ENCODE measurements around the gene OPHN1. TPM values are rescaled to one million over a fixed set of nuclear protein-coding genes. Genes with fewer than 3 reads are reported as not detected.
A peak's percentile ranks its signal among the peaks of the same experiment; 100 is the strongest.

The OPHN1 gene
- total and polyA plus RNA-seq, 2 of the 13 experiments (the other 11 are each of a cell fraction or from before 2014, with no cell fraction given): 1.6 to 1.7 TPM

- intact Hi-C loops (cut with micrococcal nuclease; ENCODE audit: unreplicated experiment) (no loop called here), in situ Hi-C loops (cut with HindIII; ENCODE audit: extremely low pct_ligation_motif_present, low pct_unique_long_range_greater_than_20kb) (no loop called here)
- peak; percentile 6 for DNase-seq (ENCODE audit: low spot score)
- Histone ChIP-seq H3K27ac (ENCODE audit: extremely low read length, insufficient read depth, low read length) (no peak overlapping the region), H3K9ac (ENCODE audit: insufficient read depth, low read depth, low read length) (no peak overlapping the region), H3K4me1 (ENCODE audit: insufficient read depth, low read length) (peaks cover 23% of the 10 kb centered on the region), H4K20me1 (ENCODE audit: insufficient read depth, low read length) (no peaks in the 10 kb centered on the region), H3K79me2 (ENCODE audit: insufficient read depth, low read length) (no peaks in the 10 kb centered on the region), H2AFZ (ENCODE audit: low read length) (no peak overlapping the region), H3K36me3 (replicated peaks in 1 of 2; ENCODE audit: control insufficient read depth in 1 of 2, insufficient read depth in 2 of 2, low read length in 2 of 2) (no peaks in the 10 kb centered on the region), H3K9me3 (ENCODE audit: low read length) (no peaks in the 10 kb centered on the region), H3K27me3 (ENCODE audit: control insufficient read depth in 1 of 2, insufficient read depth in 2 of 2, low read length in 2 of 2) (no peaks in the 10 kb centered on the region), H3K4me2 (ENCODE audit: low read depth, low read length) (no peak overlapping the region), H3K4me3 (replicated peaks in 1 of 3; ENCODE audit: insufficient read depth in 1 of 3, low read depth in 2 of 3, low read length in 3 of 3) (no peak overlapping the region)
- POLR2A ChIA-PET: no interaction called here
- WGBS (ENCODE audit: low lambda C conversion rate): 51% methylated on average over 6 of the region's 6 CpGs
- FAIRE-seq: no peak
- TF ChIP-seq REL (CRISPR knock-in tag; conservative IDR thresholded peaks at IDR 0.05) (no peak), ZNF629 (CRISPR knock-in tag; conservative IDR thresholded peaks at IDR 0.05) (peak; percentile 63)
- ATAC-seq: no peak
- BruUV-seq (replicated peaks): no TSS peak
- CTCF ChIA-PET (ENCODE audit: low intra/inter-chr PET ratio, low total read pairs): no interaction called here
These were observed 10.0 kb upstream of the OPHN1 start for GRCh38 chrX:68443155-68443868.

GRCh38 chrX:68440940-68441339, 7.6 kb upstream of the OPHN1 start:
- FAIRE-seq (peak; percentile 21), ATAC-seq (peak; percentile 37; the same call in 2 of the 3 replicates), DNase-seq (ENCODE audit: low spot score) (peak; percentile 12)
- no CpG with 5 or more reads among the region's 1 CpG for WGBS (ENCODE audit: low lambda C conversion rate)
- in situ Hi-C loops (cut with HindIII; ENCODE audit: extremely low pct_ligation_motif_present, low pct_unique_long_range_greater_than_20kb): no loop called here
- Histone ChIP-seq H3K4me2 (ENCODE audit: low read depth, low read length) (no peak overlapping the region), H3K27me3 (ENCODE audit: control insufficient read depth in 1 of 2, insufficient read depth in 2 of 2, low read length in 2 of 2) (no peaks in the 10 kb centered on the region), H3K9ac (ENCODE audit: insufficient read depth, low read depth, low read length) (no peak overlapping the region), H4K20me1 (ENCODE audit: insufficient read depth, low read length) (no peaks in the 10 kb centered on the region), H3K9me3 (ENCODE audit: low read length) (no peaks in the 10 kb centered on the region), H3K79me2 (ENCODE audit: insufficient read depth, low read length) (no peaks in the 10 kb centered on the region), H3K4me3 (replicated peaks in 1 of 3; ENCODE audit: insufficient read depth in 1 of 3, low read depth in 2 of 3, low read length in 3 of 3) (no peak overlapping the region), H2AFZ (ENCODE audit: low read length) (no peak overlapping the region), H3K36me3 (replicated peaks in 1 of 2; ENCODE audit: control insufficient read depth in 1 of 2, insufficient read depth in 2 of 2, low read length in 2 of 2) (no peaks in the 10 kb centered on the region), H3K4me1 (ENCODE audit: insufficient read depth, low read length) (peaks cover 26% of the 10 kb centered on the region), H3K27ac (ENCODE audit: extremely low read length, insufficient read depth, low read length) (no peak overlapping the region)
- intact Hi-C loops (cut with micrococcal nuclease; ENCODE audit: unreplicated experiment): no loop called here
- CTCF ChIA-PET (ENCODE audit: low intra/inter-chr PET ratio, low total read pairs): no interaction called here
- no peak for TF ChIP-seq ZNF512 (CRISPR knock-in tag; IDR thresholded peaks at IDR 0.05)
- no TSS peak for BruUV-seq (replicated peaks)
- POLR2A ChIA-PET: no interaction called here

Measured in HepG2 (cell line).